Astrocyte of the spinal cord (primary cell): ENCODE measurements around the gene EPB41.
A peak's percentile ranks its signal among the peaks of the same experiment; 100 is the strongest.

Experiments used
- DNase-seq: peaks from one replicate; pipeline ENCODE4 v3.0.0; 2011; ENCODE audit warnings: low read depth, low spot score
- H3K4me3 ChIP-seq: 2 replicates; pipeline ENCODE4 v1.5.1; 2011; ENCODE audit warnings: low read depth, mild to moderate bottlenecking, low read length, moderate library complexity
- in situ Hi-C: cut with HindIII; loops from 2 replicates; pipeline ENCODE4 v1.10.0; 2017; ENCODE audit warnings: low sequenced_read_pairs
- TF ChIP-seq, protein P1 (sequence below): IDR thresholded peaks from 2 replicates; pipeline ENCODE4 v1.5.1; 2012; ENCODE audit warnings: low read depth, mild to moderate bottlenecking, low read length, inconsistent platforms

The EPB41 gene

DNA sequence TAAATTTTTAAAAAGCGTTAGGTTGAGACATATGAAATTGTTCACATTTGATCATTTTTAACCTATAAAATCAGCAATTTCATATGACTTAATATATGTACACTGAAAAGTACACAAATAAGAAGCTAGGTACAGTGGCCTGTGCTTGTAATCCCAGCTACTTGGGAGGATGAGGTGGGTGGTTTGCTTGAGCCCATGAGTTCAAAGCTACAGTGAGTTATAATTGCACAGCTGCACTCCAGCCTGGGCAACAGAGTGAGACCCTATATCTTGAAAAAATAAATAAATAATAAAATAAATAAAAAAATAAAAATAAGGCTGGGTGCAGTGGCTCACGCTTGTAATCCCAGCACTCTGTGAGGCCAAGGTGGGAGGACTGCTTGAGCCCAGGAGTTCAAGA is 5.2 kb upstream of the EPB41 start:
- TF ChIP-seq, protein P1, sequence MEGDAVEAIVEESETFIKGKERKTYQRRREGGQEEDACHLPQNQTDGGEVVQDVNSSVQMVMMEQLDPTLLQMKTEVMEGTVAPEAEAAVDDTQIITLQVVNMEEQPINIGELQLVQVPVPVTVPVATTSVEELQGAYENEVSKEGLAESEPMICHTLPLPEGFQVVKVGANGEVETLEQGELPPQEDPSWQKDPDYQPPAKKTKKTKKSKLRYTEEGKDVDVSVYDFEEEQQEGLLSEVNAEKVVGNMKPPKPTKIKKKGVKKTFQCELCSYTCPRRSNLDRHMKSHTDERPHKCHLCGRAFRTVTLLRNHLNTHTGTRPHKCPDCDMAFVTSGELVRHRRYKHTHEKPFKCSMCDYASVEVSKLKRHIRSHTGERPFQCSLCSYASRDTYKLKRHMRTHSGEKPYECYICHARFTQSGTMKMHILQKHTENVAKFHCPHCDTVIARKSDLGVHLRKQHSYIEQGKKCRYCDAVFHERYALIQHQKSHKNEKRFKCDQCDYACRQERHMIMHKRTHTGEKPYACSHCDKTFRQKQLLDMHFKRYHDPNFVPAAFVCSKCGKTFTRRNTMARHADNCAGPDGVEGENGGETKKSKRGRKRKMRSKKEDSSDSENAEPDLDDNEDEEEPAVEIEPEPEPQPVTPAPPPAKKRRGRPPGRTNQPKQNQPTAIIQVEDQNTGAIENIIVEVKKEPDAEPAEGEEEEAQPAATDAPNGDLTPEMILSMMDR: no peak
- no peak overlapping the region for H3K4me3 ChIP-seq
- in situ Hi-C loops: no loop called here
- no peak for DNase-seq

DNA sequence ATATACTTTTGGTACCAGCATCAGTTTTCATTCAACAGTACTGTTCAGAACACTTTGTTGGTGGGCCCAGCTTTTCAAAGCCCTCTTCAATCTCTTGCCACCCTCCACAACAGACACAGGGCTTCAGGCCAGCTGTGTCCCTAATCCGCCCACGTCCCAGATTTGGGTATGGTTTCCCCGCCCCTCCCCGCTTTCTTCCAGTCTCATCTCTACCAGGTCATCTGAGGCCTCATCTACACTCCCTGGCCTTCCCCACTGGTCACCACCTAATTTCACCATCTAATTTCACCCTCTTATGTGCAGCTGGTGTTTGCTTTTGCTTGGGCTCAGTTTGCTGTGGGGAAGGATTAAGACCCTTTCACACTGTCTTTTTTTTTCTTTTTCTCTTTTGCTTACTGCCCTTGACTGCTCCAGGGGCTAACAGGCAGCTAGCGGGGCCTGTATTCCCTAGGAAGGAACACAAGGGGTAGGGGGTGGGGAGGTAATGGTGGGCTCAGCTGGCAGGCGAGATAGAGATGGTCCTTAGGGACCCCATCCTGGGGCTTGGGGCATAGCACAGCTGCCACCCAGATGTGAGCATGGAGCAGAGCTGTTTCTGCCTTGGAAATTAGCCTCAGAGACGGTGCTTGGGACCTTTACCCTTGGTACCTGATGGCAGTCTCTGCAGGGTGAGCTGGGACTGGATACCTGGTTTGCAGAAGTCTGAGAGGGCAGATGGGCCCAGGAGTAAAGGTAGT is 3.8 kb upstream of the EPB41 start:
- DNase-seq: no peak
- no peak overlapping the region for H3K4me3 ChIP-seq
- TF ChIP-seq, protein P1: no peak
- in situ Hi-C loops: no loop called here

DNA sequence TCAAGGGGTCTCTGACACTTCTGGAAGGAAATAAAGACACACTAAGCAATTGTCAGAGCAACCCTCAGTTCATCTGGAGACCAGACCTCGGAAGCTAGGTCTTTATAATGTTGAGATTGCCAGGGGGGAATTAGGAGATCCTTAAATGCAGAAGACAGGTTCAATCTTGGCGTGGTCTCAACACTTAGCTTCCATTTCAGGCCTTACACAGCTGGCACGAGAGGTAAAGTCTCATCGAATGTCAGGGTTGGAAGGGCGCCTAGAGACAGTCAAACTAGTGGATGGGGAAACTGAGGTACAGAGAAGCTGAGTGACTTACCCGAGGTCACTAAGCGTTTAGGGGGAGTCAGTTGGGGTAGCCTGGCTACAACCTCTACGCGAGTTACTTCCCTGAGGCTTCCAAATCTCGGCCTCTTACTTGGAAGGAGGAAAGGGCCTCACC is 562 bp upstream of the EPB41 start:
- peak overlapping the region; percentile 45 for H3K4me3 ChIP-seq
- no peak for DNase-seq
- in situ Hi-C loops: no loop called here
- TF ChIP-seq, protein P1: no peak

DNA sequence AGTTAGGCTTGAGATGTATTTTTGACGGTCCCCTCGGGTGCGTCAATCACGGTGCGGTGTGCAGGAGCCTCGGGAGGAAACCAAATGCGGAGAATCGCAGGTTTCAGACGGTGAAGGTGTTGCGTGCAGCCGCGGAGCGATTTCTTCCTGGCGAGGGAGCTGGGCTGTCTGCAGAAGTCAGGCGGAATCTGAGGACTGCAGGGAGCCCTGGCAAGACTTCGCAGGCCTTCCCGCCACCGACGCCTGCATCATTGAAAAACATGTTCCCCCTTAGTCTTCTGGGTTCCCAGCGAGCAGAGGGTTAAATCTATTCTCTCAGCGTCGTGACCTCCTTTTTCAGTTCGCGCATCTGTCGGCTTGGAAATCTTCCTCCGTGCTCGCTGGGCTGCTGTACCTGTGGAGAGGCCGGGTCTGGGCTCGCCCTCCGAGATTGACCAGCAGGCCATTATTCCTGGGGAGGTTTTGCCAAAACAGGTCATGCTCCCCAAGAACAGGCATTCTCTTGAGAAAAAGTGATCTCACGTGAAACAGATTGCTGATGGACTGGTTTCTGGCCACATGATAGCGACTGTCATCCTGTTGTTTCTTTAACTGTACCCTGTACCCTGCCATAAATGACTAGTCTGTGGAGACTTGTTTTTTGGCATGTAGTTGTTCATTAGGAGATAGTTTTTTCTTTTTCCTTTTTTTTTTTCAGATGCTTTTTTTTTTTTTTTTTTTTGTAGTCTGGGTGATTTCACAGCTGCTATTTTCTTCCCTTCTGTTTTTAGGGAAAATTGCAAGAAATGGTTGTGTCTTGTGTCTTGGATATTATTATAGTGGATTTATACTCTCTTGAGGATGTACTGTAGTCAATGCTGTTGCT is 894 bp downstream of the EPB41 start:
- H3K4me3 ChIP-seq: peak overlapping the region; percentile 45
- peak; percentile 29 for DNase-seq
- in situ Hi-C loops: no loop called here
- TF ChIP-seq, protein P1: no peak

DNA sequence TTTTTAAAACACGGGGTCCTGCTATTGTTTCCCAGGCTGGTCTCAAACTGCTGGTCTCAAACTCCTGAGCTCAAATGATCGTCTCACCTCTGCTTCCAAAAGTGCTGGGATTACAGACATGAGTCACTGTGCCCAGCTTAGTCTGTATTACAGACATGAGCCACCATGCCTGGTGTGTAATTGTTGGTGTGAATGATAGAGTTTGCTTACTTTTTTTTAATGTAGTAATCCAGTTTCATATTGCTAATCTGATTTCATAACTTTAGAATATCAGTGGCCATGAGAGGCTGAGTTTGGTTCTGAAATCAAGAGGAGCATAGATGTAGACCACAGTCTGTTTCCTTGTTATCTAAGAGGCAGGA is 3.4 kb downstream of the EPB41 start:
- DNase-seq: no peak
- H3K4me3 ChIP-seq: no peak overlapping the region
- in situ Hi-C loops: no loop called here
- TF ChIP-seq, protein P1: no peak

DNA sequence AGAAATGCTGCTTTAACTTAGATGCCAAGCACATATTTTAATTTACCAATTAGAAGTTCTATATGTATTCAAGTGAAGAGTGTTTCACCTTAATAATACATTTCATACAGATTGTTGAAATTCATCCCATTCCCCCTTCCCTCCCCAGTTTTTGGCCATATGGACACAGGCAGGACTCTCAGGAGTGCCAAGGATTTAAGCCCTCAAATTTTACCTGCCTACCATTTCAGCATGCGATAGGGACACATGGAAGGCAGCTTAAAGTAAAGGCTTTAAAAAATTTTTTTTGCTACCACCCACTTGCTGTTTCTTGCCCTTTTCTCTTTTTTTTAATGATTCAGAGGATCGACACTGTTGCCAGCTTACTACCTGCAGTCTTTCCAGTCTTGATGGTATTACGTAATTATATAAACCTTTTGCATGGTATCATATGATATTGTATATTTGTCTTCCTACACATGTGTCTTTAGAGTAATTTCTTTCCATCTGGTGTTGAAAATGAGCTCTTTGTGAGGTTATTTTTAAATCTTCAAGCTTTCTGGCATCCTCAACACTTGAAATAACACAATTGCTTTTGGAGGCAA is 7.0 kb downstream of the EPB41 start:
- no peak overlapping the region for H3K4me3 ChIP-seq
- TF ChIP-seq, protein P1: no peak
- DNase-seq: no peak
- in situ Hi-C loops: no loop called here
